ENCODE data around the gene SPOCK1. TPM values are rescaled to one million over a fixed set of nuclear protein-coding genes. Genes with fewer than 3 reads are reported as not detected.

Gene SPOCK1
- total and polyA plus RNA-seq, 2 of the 4 experiments (the other 2 are of a cell fraction): 5.0 to 20.3 TPM

- H3K4me1 ChIP-seq (ENCODE audit: control insufficient read depth, insufficient read depth, low read length): no peaks in the 10 kb centered on the region
- ChIA-PET CTCF (interaction anchor here (0.9 to 1.2 kb wide), 2 partner anchors 21 to 134 kb away, joined by 3 to 4 read pairs; partner anchors contain the start of gene SPOCK1), POLR2A (ENCODE audit: unreplicated experiment) (no interaction called here)
- no peak overlapping the region for H3K14ac ChIP-seq (replicated peaks; ENCODE audit: low read depth, low read length)
- H4K8ac ChIP-seq (ENCODE audit: low read depth in 2 of 2, low read length in 2 of 2): no peak overlapping the region
- dilution Hi-C loops (cut with HindIII; ENCODE audit: low sequenced_read_pairs, unreplicated experiment): no loop called here
- DNase-seq (no peak), ATAC-seq (ENCODE audit: low read depth) (no peak)
- no peak overlapping the region for H4K91ac ChIP-seq (ENCODE audit: insufficient read depth, low read depth, low read length)
- no peaks in the 10 kb centered on the region for H3K27me3 ChIP-seq (ENCODE audit: control insufficient read depth, insufficient read depth, low read length)
- no peak overlapping the region for H2AK5ac ChIP-seq (ENCODE audit: low read depth, low read length)
- no peak overlapping the region for H3K4me2 ChIP-seq (ENCODE audit: low read depth, low read length)
- H3K9me3 ChIP-seq (ENCODE audit: control insufficient read depth, insufficient read depth, low read length): no peaks in the 10 kb centered on the region
- H4K5ac ChIP-seq (ENCODE audit: low read depth, low read length): no peak overlapping the region
- H2BK120ac ChIP-seq (ENCODE audit: low read depth, low read length): no peak overlapping the region
- WGBS, 2 experiments (ENCODE audit: extremely low coverage in 2 of 2, insufficient read length in 1 of 2): no CpG with 5 or more reads among the region's 3 CpGs
- no peak overlapping the region for H3K4ac ChIP-seq (ENCODE audit: low read depth, low read length)
- H3K4me3 ChIP-seq (ENCODE audit: insufficient read depth, low read depth, low read length): no peak overlapping the region
- no peaks in the 10 kb centered on the region for H4K20me1 ChIP-seq (ENCODE audit: insufficient read depth, low read length)
- H3K18ac ChIP-seq (ENCODE audit: low read depth, low read length): no peak overlapping the region
- H3K23ac ChIP-seq (ENCODE audit: low read depth, low read length): no peak overlapping the region
- no peaks in the 10 kb centered on the region for H3K9me1 ChIP-seq (ENCODE audit: insufficient read depth, low read length)
- intact Hi-C loops (cut with micrococcal nuclease): no loop called here
- H3K36me3 ChIP-seq (ENCODE audit: control insufficient read depth, insufficient read depth, low read length): no peaks in the 10 kb centered on the region
- no peak overlapping the region for H3K9ac ChIP-seq (ENCODE audit: low read depth, low read length)
- no TSS peak for BruUV-seq (replicated peaks)
- H2AK9ac ChIP-seq (replicated peaks; ENCODE audit: low read depth, low read length, poor library complexity): no peak overlapping the region
- in situ Hi-C loops (cut with MboI; ENCODE audit: low sequenced_read_pairs): no loop called here
- H2AFZ ChIP-seq (replicated peaks; ENCODE audit: low read length, poor library complexity): no peak overlapping the region
- H3K79me1 ChIP-seq (ENCODE audit: low read depth in 1 of 2, low read length in 2 of 2): no peaks in the 10 kb centered on the region
- H2BK5ac ChIP-seq (ENCODE audit: low read depth, low read length, poor library complexity, severe bottlenecking): no peak overlapping the region
- H3K56ac ChIP-seq (ENCODE audit: extremely low read depth, insufficient read depth, low read length): no peak overlapping the region
- H3K27ac ChIP-seq (ENCODE audit: insufficient read depth, low read length): no peak overlapping the region
- no peak overlapping the region for H2BK20ac ChIP-seq (ENCODE audit: low read depth, low read length)
- TF ChIP-seq CEBPB (IDR thresholded peaks at IDR 0.05; ENCODE audit: low read depth, low read length): peak; percentile 47; the same call in 1 of the 2 replicates
- TF ChIP-seq MAZ (IDR thresholded peaks at IDR 0.05; ENCODE audit: borderline replicate concordance, low read depth, low read length): no peak
- no peak overlapping the region for H2BK15ac ChIP-seq (ENCODE audit: low read depth, low read length)
These were observed 133.8 kb downstream of the SPOCK1 start for GRCh38 chr5:137365126-137365865.

Data from IMR-90 (cell line).